Fibroblast of the aortic adventitia (primary cell): ENCODE results near the gene PGLYRP3. TPM values are rescaled to one million over a fixed set of nuclear protein-coding genes. Genes with fewer than 3 reads are reported as not detected.

Experiments used
- DNase-seq: peaks from one replicate; pipeline ENCODE4 v3.0.0-alpha.2; 2010; ENCODE audit warnings: low read depth
- H3K4me3 ChIP-seq: 2 replicates; pipeline ENCODE4 v1.5.1; 2011; ENCODE audit warnings: low read depth, mild to moderate bottlenecking, control low read depth, low read length, moderate library complexity
- CTCF ChIP-seq: IDR thresholded peaks from 2 replicates; pipeline ENCODE4 v1.5.1; 2011; ENCODE audit warnings: mild to moderate bottlenecking, low read length, control low read depth, inconsistent platforms; ENCODE audit not compliant: insufficient read depth
- total RNA-seq: library from RNA; depleted of rRNA; stranded (reverse); fragments of >200 nt; gene quantifications from 2 replicates; pipeline ENCODE4 v1.2.3, GENCODE V29; 2012; ENCODE audit warnings: low replicate concordance

PGLYRP3 gene
- total RNA-seq, 1 donor: not detected

DNA sequence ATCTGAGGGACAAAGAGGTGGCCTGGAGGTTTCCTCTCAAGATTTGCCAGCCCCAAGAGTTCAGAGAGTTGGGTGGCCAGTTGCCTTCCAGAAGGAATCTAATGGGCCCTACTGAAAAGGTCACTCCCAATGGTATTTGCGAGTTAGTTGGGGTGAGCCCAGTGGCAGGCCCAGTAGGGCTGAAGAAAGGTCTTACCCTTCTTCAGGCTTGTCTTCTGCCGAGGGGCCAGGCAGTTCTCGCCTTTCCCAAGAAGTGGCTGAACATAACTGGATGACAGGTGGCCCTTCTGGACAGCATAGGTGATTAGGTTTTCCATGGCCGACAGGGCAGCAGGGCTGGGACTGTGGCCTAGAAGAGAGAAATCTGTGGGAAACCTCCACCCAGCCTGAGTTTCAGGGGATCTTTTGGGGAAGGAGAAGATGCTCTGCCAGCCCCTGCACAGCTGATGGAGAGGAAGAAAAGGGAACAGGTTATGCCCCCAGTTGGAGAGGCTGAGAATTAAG is 28.7 kb upstream of the PGLYRP3 start:
- TF ChIP-seq CTCF: no peak
- DNase-seq: no peak
- H3K4me3 ChIP-seq: no peak overlapping the region

- TF ChIP-seq CTCF: no peak
- no peak overlapping the region for H3K4me3 ChIP-seq
- DNase-seq: no peak
Measured at GRCh38 chr1:153340356-153340755, 27.6 kb upstream of the PGLYRP3 start.

- TF ChIP-seq CTCF: no peak
- no peak overlapping the region for H3K4me3 ChIP-seq
- no peak for DNase-seq
Measured at GRCh38 chr1:153339802-153340201, 27.1 kb upstream of the PGLYRP3 start.

GRCh38 chr1:153337980-153338853 is 25.5 kb upstream of the PGLYRP3 start:
- no peak overlapping the region for H3K4me3 ChIP-seq
- no peak for DNase-seq
- no peak for TF ChIP-seq CTCF

- TF ChIP-seq CTCF: no peak
Measured at GRCh38 chr1:153336650-153337049, 23.9 kb upstream of the PGLYRP3 start.

GRCh38 chr1:153333902-153334301 is 21.1 kb upstream of the PGLYRP3 start:
- TF ChIP-seq CTCF: no peak
- H3K4me3 ChIP-seq: no peak overlapping the region
- no peak for DNase-seq

More at GRCh38 chr1:153336650-153337049, 23.9 kb upstream of the PGLYRP3 start:
- no peak for DNase-seq
- H3K4me3 ChIP-seq: no peak overlapping the region

GRCh38 chr1:153324912-153325311 is 12.2 kb upstream of the PGLYRP3 start:
- H3K4me3 ChIP-seq: no peak overlapping the region
- no peak for DNase-seq
- TF ChIP-seq CTCF: no peak
